22Rv1 (cell line): ENCODE measurements around the gene FBXL3.

Source experiments
- H3K27ac ChIP-seq: fragments of 450-650 bp; 2 replicates; pipeline ENCODE4 v1.5.1; 2017
- ZFX ChIP-seq: fragments of 450-650 bp; IDR thresholded peaks from 2 replicates; pipeline ENCODE4 v1.6.1; 2017; ENCODE audit warnings: antibody characterized with exemption, borderline replicate concordance
- TF ChIP-seq, protein P1 (sequence below): fragments of 450-650 bp; IDR thresholded peaks from 2 replicates; pipeline ENCODE4 v1.5.1; 2017; ENCODE audit warnings: mild to moderate bottlenecking

FBXL3 gene, protein sequence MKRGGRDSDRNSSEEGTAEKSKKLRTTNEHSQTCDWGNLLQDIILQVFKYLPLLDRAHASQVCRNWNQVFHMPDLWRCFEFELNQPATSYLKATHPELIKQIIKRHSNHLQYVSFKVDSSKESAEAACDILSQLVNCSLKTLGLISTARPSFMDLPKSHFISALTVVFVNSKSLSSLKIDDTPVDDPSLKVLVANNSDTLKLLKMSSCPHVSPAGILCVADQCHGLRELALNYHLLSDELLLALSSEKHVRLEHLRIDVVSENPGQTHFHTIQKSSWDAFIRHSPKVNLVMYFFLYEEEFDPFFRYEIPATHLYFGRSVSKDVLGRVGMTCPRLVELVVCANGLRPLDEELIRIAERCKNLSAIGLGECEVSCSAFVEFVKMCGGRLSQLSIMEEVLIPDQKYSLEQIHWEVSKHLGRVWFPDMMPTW

DNA sequence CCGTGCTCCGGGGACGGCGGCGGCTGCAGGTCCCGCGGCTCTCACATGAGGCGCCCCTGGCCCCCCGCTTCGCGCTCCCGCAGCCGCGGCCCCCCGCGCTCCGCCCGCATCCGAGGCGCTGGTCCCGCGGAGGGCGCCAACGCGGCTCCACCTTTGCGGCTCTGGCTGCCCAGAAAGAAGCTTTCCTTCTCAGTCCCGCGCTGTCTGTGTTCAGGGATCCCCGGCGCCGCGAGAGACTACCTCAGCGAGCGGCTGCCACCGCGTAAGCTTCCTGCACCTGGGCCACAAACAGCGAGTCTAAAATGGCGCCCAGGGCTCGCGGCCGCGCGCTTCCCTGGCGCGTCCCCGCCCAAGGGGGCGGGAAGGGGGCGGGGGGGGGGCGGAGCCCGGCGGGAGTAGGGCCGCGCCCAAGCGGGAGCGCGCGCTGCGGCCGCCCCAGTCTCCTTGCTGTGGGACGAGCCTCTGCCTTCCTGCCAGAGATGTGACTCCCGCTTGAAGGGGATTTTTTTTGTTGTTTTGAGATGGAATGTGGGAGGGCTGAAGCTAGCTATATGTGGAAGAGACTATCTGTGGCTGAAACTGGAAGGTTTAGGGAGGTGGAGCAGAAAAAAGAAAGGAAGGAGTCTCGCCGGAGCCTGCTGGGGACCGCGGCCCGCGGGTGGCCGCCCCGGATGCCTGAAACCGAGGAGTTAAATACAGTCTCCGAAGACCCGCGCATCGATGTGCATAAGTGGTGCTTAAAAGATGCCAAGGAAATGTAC, at the start of gene FBXL3:
FBXL3 (minus strand) TSS at position 299 of the 761 bp plus-strand sequence. CDS start 5,299 bp downstream, outside the sequence.
- peak within 1 kb of the TSS; percentile 97 for H3K27ac ChIP-seq
- TF ChIP-seq, protein P1, sequence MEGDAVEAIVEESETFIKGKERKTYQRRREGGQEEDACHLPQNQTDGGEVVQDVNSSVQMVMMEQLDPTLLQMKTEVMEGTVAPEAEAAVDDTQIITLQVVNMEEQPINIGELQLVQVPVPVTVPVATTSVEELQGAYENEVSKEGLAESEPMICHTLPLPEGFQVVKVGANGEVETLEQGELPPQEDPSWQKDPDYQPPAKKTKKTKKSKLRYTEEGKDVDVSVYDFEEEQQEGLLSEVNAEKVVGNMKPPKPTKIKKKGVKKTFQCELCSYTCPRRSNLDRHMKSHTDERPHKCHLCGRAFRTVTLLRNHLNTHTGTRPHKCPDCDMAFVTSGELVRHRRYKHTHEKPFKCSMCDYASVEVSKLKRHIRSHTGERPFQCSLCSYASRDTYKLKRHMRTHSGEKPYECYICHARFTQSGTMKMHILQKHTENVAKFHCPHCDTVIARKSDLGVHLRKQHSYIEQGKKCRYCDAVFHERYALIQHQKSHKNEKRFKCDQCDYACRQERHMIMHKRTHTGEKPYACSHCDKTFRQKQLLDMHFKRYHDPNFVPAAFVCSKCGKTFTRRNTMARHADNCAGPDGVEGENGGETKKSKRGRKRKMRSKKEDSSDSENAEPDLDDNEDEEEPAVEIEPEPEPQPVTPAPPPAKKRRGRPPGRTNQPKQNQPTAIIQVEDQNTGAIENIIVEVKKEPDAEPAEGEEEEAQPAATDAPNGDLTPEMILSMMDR = no peak
- no peak for TF ChIP-seq ZFX

DNA sequence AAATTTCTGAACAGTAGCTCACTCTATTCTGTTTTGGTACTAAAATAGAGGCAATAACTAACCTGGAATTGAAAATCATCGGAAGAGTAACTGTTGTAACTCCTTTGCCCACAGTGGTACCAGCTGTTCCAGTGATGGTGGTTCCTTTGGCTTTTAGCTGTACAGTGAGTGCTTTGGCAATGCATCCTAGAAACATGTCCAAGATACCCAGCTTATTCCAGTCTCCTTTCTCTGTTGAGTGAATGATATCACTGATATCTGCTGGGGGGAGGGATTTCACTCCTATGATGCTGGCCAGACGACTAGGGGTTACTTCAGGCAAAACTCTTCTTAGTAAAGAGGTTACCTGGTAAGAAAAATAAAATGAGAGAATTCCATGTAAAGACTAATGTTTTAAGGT, 40.6 kb upstream of the FBXL3 start:
- H3K27ac ChIP-seq = no peak overlapping the region
- TF ChIP-seq, protein P1 = no peak
- TF ChIP-seq ZFX = no peak

DNA sequence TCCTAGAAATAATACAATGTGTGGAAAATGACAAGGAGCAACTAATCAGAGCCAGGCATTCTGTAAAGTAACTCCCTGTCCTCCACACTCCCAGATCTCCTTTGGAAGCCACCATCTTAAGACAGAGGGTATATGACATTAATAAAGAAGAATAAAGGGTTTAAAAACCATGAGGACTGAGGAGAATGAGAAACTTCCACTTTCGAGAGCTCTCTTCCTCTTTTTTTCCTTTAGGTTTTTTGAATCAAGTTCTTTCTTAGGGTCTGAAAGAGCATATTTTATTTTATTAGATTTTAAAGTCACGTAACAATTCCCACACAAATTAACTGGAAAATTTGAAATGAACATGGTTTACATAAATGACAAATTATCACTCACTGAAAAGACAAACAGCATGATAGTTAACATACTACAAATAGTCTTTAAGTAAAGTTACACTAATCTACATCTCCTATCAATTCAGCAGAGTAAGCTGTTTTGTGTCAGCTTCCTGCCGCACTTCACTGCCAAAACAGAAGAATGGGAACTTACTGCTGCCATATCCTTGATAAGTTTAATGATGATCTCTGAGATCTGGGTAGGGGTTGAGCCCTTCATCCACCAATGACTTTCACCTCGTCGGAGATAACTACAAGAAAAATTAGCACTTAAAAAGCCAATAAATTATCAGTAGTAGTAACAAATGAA, 38.6 kb upstream of the FBXL3 start:
- no peak overlapping the region for H3K27ac ChIP-seq
- TF ChIP-seq, protein P1 = no peak
- TF ChIP-seq ZFX = no peak

DNA sequence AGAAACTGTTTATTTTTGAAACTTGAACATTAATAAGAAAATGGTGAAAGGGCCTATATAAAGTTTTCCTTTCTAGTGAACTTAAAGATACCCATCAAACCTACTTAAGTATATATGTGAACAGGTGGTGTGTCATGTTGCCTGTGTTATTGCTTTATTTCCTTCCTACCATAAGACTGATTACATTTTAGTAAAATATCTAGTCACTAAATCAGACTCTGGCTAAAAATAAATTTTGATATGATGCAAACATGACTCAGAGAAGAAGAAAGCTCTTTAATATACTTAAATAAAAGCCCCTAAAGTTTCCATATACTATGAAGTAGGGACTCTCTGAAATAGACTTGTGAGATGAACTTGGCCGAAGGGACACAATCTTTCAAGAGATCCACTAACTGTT, 35.1 kb upstream of the FBXL3 start:
- TF ChIP-seq, protein P1 = no peak
- no peak for TF ChIP-seq ZFX
- no peak overlapping the region for H3K27ac ChIP-seq

DNA sequence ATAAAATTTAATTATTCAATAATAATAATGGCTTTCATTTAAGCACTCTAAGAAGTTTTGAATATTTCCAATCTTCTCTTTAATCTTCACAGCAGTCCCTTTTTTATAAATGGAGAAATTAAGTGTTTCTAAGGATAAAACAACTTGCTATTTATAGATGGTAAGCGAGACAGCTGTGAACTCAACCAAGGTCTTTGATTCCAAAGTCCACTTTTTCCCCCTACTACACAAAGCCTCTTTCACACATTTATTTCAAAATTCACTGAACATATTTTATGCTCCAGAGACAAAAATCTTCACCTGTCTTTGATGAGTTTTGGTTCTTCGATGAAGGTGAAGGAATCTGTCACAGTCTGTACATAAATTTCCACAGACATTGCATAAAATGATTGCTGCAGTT, 34.4 kb upstream of the FBXL3 start:
- TF ChIP-seq, protein P1 = no peak
- TF ChIP-seq ZFX = no peak
- no peak overlapping the region for H3K27ac ChIP-seq

DNA sequence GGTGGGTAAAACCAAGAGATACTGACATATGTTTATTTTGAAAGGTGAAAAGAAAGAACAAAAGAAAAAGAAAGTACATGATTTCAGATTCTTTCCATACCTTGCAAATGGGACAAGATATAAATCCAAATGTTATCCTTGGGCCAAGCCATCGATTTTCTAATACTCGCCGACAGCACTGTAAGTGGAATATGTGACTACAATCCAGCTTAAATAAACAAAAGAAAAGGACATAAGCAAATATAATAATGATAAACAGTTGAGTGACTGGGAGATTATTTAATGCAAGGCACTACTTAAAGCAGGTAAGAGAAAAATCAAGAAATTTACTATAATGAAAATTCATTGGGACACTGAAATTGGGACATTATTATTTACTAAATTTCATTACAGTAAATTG, 29.9 kb upstream of the FBXL3 start:
- TF ChIP-seq, protein P1 = no peak
- TF ChIP-seq ZFX = no peak

DNA sequence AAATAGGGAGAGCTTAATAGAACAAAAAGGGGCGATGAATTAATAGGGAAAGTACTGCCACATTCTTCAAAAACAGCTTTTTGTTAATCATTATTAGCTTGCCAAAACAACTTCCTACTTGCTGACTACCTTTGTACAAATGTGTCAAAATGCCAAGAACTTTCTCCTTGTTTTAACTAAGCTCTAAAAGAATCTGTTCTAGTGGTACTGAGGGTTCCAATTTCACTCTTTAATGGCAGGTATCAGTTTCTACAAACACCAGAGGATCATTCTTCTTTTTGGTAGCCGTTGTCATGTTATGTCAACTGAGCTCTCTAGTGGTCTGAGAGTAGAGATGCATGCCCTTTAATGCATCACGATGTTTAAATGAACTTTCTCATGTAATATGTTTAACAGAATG, 29.4 kb upstream of the FBXL3 start:
- H3K27ac ChIP-seq = peak overlapping the region; percentile 43
- TF ChIP-seq, protein P1 = peak; percentile 20; the same call in 1 of the 2 replicates
- no peak for TF ChIP-seq ZFX

More for the DNA sequence above, 29.9 kb upstream of the FBXL3 start:
- H3K27ac ChIP-seq = peak overlapping the region; percentile 43
